ENCODE data around the gene RAVER1. TPM values are rescaled to one million over a fixed set of nuclear protein-coding genes. Genes with fewer than 3 reads are reported as not detected.

Gene RAVER1
- total and polyA plus RNA-seq, 2 of the 13 experiments (the other 11 are each of a cell fraction or from before 2014, with no cell fraction given) = 3.6 to 7.9 TPM

DNA sequence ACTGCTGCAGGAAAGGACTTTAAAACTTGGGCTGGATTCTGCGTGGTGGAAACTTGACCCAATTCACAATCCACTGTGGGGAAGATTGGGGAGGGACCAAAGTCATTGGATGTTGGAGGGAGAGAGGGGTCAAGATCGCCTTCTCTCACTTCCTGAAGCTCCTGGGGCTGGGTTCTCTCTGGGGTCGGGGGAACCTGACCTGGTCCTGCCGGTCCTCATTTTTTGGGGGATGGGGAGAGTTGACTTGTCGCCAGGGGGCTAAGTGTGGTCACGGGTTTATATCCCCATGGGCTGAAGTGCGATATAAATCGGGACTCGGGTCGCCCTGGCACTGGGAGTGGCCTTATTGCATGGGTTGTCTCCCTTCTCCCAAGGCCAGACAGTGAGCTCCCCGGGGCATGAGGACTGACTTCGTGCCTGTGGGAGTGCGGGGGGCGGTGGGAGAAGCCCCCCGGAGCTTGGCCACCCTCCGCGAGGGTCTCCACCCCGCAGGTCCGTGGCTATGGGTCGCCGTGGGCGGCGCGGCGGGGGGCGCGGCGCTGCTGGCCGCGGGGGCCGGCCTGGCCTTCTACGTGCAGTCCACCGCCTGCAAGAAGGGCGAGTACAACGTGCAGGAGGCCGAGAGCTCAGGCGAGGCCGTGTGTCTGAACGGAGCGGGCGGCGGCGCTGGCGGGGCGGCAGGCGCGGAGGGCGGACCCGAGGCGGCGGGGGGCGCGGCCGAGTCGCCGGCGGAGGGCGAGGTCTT is 37.3 kb downstream of the RAVER1 start (continued):
- peak; percentile 80; the same call in 1 of the 2 replicates for TF ChIP-seq HES4 (CRISPR knock-in tag; IDR thresholded peaks at IDR 0.05; ENCODE audit: borderline replicate concordance)
- TF ChIP-seq, protein P1, sequence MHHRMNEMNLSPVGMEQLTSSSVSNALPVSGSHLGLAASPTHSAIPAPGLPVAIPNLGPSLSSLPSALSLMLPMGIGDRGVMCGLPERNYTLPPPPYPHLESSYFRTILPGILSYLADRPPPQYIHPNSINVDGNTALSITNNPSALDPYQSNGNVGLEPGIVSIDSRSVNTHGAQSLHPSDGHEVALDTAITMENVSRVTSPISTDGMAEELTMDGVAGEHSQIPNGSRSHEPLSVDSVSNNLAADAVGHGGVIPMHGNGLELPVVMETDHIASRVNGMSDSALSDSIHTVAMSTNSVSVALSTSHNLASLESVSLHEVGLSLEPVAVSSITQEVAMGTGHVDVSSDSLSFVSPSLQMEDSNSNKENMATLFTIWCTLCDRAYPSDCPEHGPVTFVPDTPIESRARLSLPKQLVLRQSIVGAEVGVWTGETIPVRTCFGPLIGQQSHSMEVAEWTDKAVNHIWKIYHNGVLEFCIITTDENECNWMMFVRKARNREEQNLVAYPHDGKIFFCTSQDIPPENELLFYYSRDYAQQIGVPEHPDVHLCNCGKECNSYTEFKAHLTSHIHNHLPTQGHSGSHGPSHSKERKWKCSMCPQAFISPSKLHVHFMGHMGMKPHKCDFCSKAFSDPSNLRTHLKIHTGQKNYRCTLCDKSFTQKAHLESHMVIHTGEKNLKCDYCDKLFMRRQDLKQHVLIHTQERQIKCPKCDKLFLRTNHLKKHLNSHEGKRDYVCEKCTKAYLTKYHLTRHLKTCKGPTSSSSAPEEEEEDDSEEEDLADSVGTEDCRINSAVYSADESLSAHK (CRISPR knock-in tag; IDR thresholded peaks at IDR 0.05; ENCODE audit: borderline replicate concordance) = no peak
- TF ChIP-seq EP300 (IDR thresholded peaks at IDR 0.05; ENCODE audit: low read depth in 2 of 2, low read length in 2 of 2) = no peak
- TF ChIP-seq EP300 (CRISPR knock-in tag; IDR thresholded peaks at IDR 0.05; ENCODE audit: borderline replicate concordance) = no peak
- TF ChIP-seq NFE2 (CRISPR knock-in tag; IDR thresholded peaks at IDR 0.05) = no peak
- TF ChIP-seq MBD4 (IDR thresholded peaks at IDR 0.05; ENCODE audit: borderline replicate concordance, low read length) = no peak
- peak; percentile 77 for TF ChIP-seq ZFX (CRISPR knock-in tag; IDR thresholded peaks at IDR 0.05; ENCODE audit: low read depth)
- no peak for TF ChIP-seq ZNF530 (CRISPR knock-in tag; IDR thresholded peaks at IDR 0.05; ENCODE audit: low read depth)
- TF ChIP-seq ZFY (CRISPR knock-in tag; IDR thresholded peaks at IDR 0.05) = peak; percentile 64; the same call in 1 of the 2 replicates
- TF ChIP-seq FOSL2 (CRISPR knock-in tag; IDR thresholded peaks at IDR 0.05) = no peak
- TF ChIP-seq ZBTB43 (CRISPR knock-in tag; conservative IDR thresholded peaks at IDR 0.05) = 0 out of 2 replicates have a peak, but pooled peaks have one; percentile 72
- TF ChIP-seq LCORL (IDR thresholded peaks at IDR 0.05) = no peak
- no peak for TF ChIP-seq LCORL (CRISPR knock-in tag; IDR thresholded peaks at IDR 0.05)
- no peak for TF ChIP-seq ZNF225 (CRISPR knock-in tag; IDR thresholded peaks at IDR 0.05)
- no peak for TF ChIP-seq GATAD2A (CRISPR knock-in tag; IDR thresholded peaks at IDR 0.05)
- TF ChIP-seq ZFP36 (IDR thresholded peaks at IDR 0.05; ENCODE audit: borderline replicate concordance, low read depth, low read length, partially characterized antibody) = no peak
- peak; percentile 94; the same call in 1 of the 2 replicates for TF ChIP-seq ZNF616 (CRISPR knock-in tag; IDR thresholded peaks at IDR 0.05; ENCODE audit: low read depth)
- TF ChIP-seq MTA1 (CRISPR knock-in tag; IDR thresholded peaks at IDR 0.05; ENCODE audit: borderline replicate concordance) = no peak
- TF ChIP-seq ESRRA (CRISPR knock-in tag; IDR thresholded peaks at IDR 0.05; ENCODE audit: low read depth) = no peak
- no peak for TF ChIP-seq TRIM22 (IDR thresholded peaks at IDR 0.05)
- peak; percentile 40; the same call in 1 of the 2 replicates for TF ChIP-seq BORCS8-MEF2B (CRISPR knock-in tag; IDR thresholded peaks at IDR 0.05)
- TF ChIP-seq TCF7 (IDR thresholded peaks at IDR 0.05; ENCODE audit: low read depth) = no peak
- TF ChIP-seq ZNF431 (CRISPR knock-in tag; IDR thresholded peaks at IDR 0.05; ENCODE audit: borderline replicate concordance, low read depth) = 0 out of 2 replicates have a peak, but pooled peaks have one; percentile 42
- peak; percentile 83; the same call in 1 of the 2 replicates for TF ChIP-seq ZNF776 (CRISPR knock-in tag; IDR thresholded peaks at IDR 0.05)
- TF ChIP-seq CBX2 (IDR thresholded peaks at IDR 0.05; ENCODE audit: low read depth, low read length) = no peak
- TF ChIP-seq CBX2 (CRISPR knock-in tag; IDR thresholded peaks at IDR 0.05; ENCODE audit: low read depth) = no peak
- TF ChIP-seq ZNF510 (CRISPR knock-in tag; IDR thresholded peaks at IDR 0.05; ENCODE audit: low read depth) = no peak
- TF ChIP-seq ZNF101 (CRISPR knock-in tag; IDR thresholded peaks at IDR 0.05; ENCODE audit: borderline replicate concordance, low read depth) = no peak

Measured in HepG2 (cell line).